Peyer's patch (tissue), 4 donors: Measurements from ENCODE around the gene GDNF.

ENCODE experiments used
- POLR2A ChIP-seq, 2 donors: fragments of 450-650 bp; IDR thresholded peaks; one replicate each; pipeline ENCODE4 v1.5.1; 2017; ENCODE audit warnings: antibody characterized with exemption in 2 of 2, mild to moderate bottlenecking in 2 of 2, moderate library complexity in 2 of 2
- TF ChIP-seq, protein P1 (sequence below), 6 experiments: fragments of 450-650 bp in 4 of 6; fragments of 200-600 bp in 2 of 6; sonication (generic) in 1 of 6; IDR thresholded peaks; one replicate each; pipeline ENCODE4 v1.5.1; 2017 to 2019; ENCODE audit warnings: antibody characterized with exemption in 6 of 6, mild to moderate bottlenecking in 3 of 6, moderate library complexity in 1 of 6

DNA sequence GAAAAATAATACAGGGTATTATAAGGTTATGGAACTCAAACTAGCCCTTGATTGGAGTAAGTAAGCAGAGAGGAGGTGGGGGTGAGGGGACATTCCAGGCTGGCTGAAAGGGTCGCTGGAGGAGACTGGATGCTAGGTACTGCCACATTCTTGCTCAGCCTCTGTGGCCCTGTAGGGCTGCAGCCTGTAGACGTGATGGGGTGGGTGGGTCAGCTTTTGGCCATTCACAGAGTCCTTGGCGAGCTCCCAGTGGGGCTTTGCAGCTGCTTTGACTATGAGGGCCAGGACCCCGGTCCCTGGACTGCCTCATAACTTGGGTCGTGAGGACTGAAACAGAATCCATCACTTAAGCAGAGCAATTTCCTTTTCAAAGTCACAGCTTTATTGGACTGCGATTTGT lies 4.2 kb upstream of the GDNF start:
- TF ChIP-seq, protein P1, sequence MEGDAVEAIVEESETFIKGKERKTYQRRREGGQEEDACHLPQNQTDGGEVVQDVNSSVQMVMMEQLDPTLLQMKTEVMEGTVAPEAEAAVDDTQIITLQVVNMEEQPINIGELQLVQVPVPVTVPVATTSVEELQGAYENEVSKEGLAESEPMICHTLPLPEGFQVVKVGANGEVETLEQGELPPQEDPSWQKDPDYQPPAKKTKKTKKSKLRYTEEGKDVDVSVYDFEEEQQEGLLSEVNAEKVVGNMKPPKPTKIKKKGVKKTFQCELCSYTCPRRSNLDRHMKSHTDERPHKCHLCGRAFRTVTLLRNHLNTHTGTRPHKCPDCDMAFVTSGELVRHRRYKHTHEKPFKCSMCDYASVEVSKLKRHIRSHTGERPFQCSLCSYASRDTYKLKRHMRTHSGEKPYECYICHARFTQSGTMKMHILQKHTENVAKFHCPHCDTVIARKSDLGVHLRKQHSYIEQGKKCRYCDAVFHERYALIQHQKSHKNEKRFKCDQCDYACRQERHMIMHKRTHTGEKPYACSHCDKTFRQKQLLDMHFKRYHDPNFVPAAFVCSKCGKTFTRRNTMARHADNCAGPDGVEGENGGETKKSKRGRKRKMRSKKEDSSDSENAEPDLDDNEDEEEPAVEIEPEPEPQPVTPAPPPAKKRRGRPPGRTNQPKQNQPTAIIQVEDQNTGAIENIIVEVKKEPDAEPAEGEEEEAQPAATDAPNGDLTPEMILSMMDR (IDR thresholded peaks at IDR 0.05), result no peak
- no peak for TF ChIP-seq POLR2A (IDR thresholded peaks at IDR 0.05)
